Mesothelial cell of epicardium (in vitro differentiated cells): ENCODE data around the gene IGF2. TPM values are rescaled to one million over a fixed set of nuclear protein-coding genes. Genes with fewer than 3 reads are reported as not detected.

ENCODE experiments used
- DNase-seq, 2 experiments: peaks; one replicate each; pipeline ENCODE4 v3.0.0; 2021; ENCODE audit warnings: low spot score in 2 of 2; ENCODE audit not compliant: unreplicated experiment in 2 of 2
- H3K27ac Mint-ChIP-seq: 2 replicates; pipeline ENCODE4 v1.8.0; 2021; ENCODE audit warnings: mixed read lengths
- H3K27me3 Mint-ChIP-seq: 2 replicates; pipeline ENCODE4 v1.8.0; 2021; ENCODE audit warnings: low read depth, mixed read lengths
- H3K36me3 Mint-ChIP-seq: 2 replicates; pipeline ENCODE4 v1.8.0; 2021; ENCODE audit warnings: mixed read lengths
- H3K4me1 Mint-ChIP-seq: 2 replicates; pipeline ENCODE4 v1.8.0; 2021; ENCODE audit warnings: mixed read lengths
- H3K4me3 Mint-ChIP-seq: 2 replicates; pipeline ENCODE4 v1.8.0; 2021; ENCODE audit warnings: mild to moderate bottlenecking, moderate library complexity, mixed read lengths
- H3K9me3 Mint-ChIP-seq: 2 replicates; pipeline ENCODE4 v1.8.0; 2021; ENCODE audit warnings: mixed read lengths
- CTCF ChIP-seq: fragments of 200-600 bp; sonication (generic); IDR thresholded peaks from one replicate; pipeline ENCODE4 v1.5.0; 2021; ENCODE audit warnings: antibody characterized with exemption; ENCODE audit not compliant: unreplicated experiment
- total RNA-seq: library from RNA; stranded (reverse); gene quantifications from 3 replicates; pipeline ENCODE4 v1.2.1, GENCODE V29; 2021

IGF2 gene
- total RNA-seq, 1 donor from 2014 or later = 3,009 TPM

DNA sequence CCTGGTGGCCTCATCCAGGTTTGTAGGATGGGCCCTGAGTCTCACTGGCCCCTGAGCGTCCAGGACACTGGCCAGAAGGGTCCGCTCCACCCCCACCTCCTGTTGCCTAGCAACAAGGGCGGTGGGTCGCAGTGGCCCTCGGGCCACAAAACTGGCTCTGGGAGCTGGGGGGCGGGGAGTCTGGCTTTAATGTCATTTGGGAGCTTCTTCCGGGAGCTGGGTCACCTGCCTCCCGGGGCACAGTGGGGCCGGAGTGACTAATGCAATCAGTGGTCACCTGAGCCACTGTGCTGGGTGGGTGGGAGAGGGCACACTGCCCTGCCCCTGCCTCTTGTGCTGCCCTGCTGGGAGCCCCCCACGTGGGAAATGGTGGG, 29.8 kb upstream of the IGF2 start:
- Mint-ChIP-seq H3K27ac (no peak overlapping the region), H3K36me3 (no peaks in the 10 kb centered on the region), H3K4me3 (no peak overlapping the region), H3K4me1 (peaks cover 4% of the 10 kb centered on the region), H3K9me3 (no peaks in the 10 kb centered on the region), H3K27me3 (no peaks in the 10 kb centered on the region)
- no peak for DNase-seq
- TF ChIP-seq CTCF = no peak

GRCh38 chr11:2168286-2169004, 29.3 kb upstream of the IGF2 start:
- Mint-ChIP-seq H3K9me3 (no peaks in the 10 kb centered on the region), H3K4me3 (no peak overlapping the region), H3K27ac (no peak overlapping the region), H3K27me3 (no peaks in the 10 kb centered on the region), H3K36me3 (no peaks in the 10 kb centered on the region), H3K4me1 (peaks cover 4% of the 10 kb centered on the region)
- no peak for DNase-seq
- no peak for TF ChIP-seq CTCF

DNA sequence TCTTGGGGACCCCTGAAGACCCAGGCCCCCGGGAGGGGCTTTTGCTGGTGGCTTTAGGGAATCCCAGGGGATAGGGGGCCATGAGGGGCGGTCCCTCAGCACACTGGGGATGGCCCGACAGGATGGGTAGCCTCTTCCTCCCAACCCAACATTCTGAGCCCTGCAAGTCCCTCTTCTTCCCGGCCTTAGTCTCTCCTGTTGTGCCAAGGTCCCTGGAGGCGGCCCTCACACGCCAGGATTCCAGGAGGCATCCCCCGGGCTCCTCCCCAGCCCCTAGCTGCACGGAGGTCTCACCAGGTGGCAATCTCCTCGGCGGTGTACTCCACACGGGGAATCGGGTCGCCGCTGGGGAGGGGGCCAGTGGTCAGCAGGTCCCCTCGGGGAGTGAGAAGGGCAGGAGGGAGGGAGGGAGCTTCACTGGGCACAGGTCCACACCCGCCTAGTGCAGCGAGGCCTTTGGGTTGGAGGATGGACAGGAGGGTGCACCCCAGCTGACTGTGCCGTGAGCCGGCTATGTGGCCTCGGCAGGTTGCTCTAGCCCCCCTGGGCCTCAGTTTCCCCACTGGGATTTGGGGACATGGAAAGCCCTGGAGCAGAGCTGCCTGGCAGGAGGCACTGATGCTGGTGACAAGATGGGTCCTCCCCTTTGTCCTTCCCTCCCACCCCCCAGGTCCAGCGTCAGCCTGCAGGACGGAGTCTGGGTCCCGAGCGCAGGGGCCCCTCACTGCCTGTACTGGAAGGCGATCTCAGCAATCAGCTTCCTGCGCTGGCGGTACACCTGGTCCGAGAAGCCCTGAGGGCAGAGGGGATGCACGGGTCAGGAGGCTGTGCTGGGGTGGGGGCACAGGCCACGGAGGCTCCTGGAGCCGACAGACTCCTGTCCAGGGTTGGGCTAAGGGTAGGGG, 28.2 kb upstream of the IGF2 start:
- no peaks in the 10 kb centered on the region for H3K36me3 Mint-ChIP-seq
- H3K27me3 Mint-ChIP-seq = peaks cover 2% of the 10 kb centered on the region
- peaks cover 2% of the 10 kb centered on the region for H3K4me1 Mint-ChIP-seq
- H3K4me3 Mint-ChIP-seq = no peak overlapping the region
- H3K9me3 Mint-ChIP-seq = no peaks in the 10 kb centered on the region
- DNase-seq = no peak
- TF ChIP-seq CTCF = no peak
- no peak overlapping the region for H3K27ac Mint-ChIP-seq

DNA sequence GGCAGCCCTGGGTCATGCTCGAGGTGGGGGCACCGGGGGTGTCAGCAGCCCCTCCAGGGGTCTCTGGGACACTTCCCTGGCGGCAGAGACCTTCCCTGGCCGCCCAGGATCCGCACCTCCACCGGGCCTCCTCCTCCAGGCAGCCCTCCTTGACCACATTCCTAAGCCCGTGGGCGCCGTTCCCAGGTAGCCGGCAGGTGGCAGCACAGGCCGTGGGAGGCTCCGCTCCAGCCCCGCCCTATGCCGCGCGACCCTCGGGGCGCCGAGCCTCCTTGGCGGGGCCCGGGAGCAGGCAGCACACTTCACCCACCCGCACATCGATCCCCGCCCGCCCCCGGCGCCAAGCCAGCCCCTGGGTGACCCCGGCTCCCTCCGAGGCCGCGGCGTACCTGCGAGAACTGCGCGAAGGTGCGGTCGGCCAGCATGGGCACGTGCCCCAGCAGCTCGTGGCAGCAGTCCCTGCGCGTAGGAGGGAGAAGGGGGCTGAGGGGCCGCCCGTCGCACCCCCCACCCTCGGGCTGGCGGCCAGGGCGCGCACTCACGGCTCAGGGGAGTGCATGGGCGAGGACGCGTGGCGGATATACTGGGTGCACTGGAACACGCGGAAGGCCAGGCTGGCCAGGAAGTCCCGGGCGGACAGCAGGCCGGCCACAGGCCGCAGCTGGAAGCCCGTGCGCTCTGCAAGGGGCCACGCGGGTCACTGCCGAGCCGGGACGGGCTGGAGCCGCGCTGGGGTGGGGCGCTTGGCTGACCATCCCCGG, 27.1 kb upstream of the IGF2 start:
- no peak overlapping the region for H3K27ac Mint-ChIP-seq
- DNase-seq = peak in 1 of 2 experiments; percentile 67
- no peaks in the 10 kb centered on the region for H3K9me3 Mint-ChIP-seq
- no peak overlapping the region for H3K4me3 Mint-ChIP-seq
- H3K36me3 Mint-ChIP-seq = no peaks in the 10 kb centered on the region
- H3K4me1 Mint-ChIP-seq = no peaks in the 10 kb centered on the region
- peaks cover 2% of the 10 kb centered on the region for H3K27me3 Mint-ChIP-seq
- TF ChIP-seq CTCF = peak; percentile 66

DNA sequence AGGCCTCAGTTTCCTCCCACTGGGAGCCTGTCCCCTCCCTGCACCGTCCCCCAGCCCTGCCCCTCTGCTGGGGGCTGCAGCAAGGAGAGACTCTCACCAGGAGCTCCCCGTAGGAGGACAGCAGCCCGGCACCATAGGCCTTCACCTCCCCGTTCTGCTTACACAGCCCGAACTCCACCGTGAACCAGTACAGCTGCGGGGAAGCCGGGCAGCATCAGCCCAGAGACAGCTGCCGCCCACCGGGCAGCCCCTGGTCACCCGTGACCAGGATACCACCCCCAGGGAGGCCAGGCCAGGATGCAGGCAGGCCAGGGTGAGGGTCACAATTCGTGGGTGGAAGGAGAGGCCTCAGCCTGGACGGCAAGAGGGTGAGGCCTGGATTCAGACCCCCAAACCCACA, 26.4 kb upstream of the IGF2 start:
- Mint-ChIP-seq H3K27me3 (peaks cover 2% of the 10 kb centered on the region), H3K27ac (no peak overlapping the region), H3K36me3 (no peaks in the 10 kb centered on the region), H3K9me3 (no peaks in the 10 kb centered on the region), H3K4me3 (no peak overlapping the region), H3K4me1 (no peaks in the 10 kb centered on the region)
- no peak for DNase-seq
- TF ChIP-seq CTCF = no peak
